Neural cell (in vitro differentiated cells): ENCODE results near the gene HNRNPA2B1. TPM values are rescaled to one million over a fixed set of nuclear protein-coding genes. Genes with fewer than 3 reads are reported as not detected.
"Not testable (repeated sequence)": the region's sequence is repeated elsewhere in the genome, so short reads cannot be mapped to it uniquely, and the experiment has no call there.

ENCODE experiments used
- H2AFZ ChIP-seq: fragments of 200-600, 300-800 bp; sonication (generic), shearing (Covaris generic); 2 replicates; pipeline ENCODE4 v1.6.0; 2014; ENCODE audit warnings: low read depth, mild to moderate bottlenecking, antibody characterized with exemption, low read length, moderate library complexity
- H3F3A ChIP-seq: fragments of 200-600 bp; shearing (Covaris generic); 2 replicates; pipeline ENCODE4 v1.6.1; 2016; ENCODE audit warnings: mild to moderate bottlenecking, moderate library complexity, mixed read lengths, antibody characterized with exemption, low read length; ENCODE audit not compliant: insufficient read depth, poor library complexity, severe bottlenecking
- H3K27ac ChIP-seq: fragments of 200-600, 300-800 bp; sonication (generic), shearing (Covaris generic); 2 replicates; pipeline ENCODE4 v1.5.1; 2014; ENCODE audit warnings: mild to moderate bottlenecking, low read length, moderate library complexity
- H3K27me3 ChIP-seq: fragments of 300-800, 200-600 bp; sonication (generic), shearing (Covaris generic); 2 replicates; pipeline ENCODE4 v1.6.0; 2014; ENCODE audit warnings: mild to moderate bottlenecking, low read depth, low read length, moderate library complexity; ENCODE audit not compliant: insufficient read depth
- H3K36me3 ChIP-seq: fragments of 300-800, 200-600 bp; sonication (generic), shearing (Covaris generic); 2 replicates; pipeline ENCODE4 v1.5.1; 2014; ENCODE audit warnings: mild to moderate bottlenecking, antibody characterized with exemption, low read length, moderate library complexity; ENCODE audit not compliant: insufficient read depth
- H3K4me2 ChIP-seq: fragments of 300-800, 200-600 bp; sonication (generic), shearing (Covaris generic); 2 replicates; pipeline ENCODE4 v1.6.0; 2014; ENCODE audit warnings: mild to moderate bottlenecking, low read length
- H3K4me3 ChIP-seq: fragments of 300-800, 200-600 bp; sonication (generic), shearing (Covaris generic); 2 replicates; pipeline ENCODE4 v1.5.1; 2014; ENCODE audit warnings: mild to moderate bottlenecking, low read length, moderate library complexity
- H3K79me2 ChIP-seq: fragments of 200-600 bp; shearing (Covaris generic); replicated peaks from 2 replicates; pipeline ENCODE4 v1.6.0; 2014; ENCODE audit warnings: mild to moderate bottlenecking, low read length, moderate library complexity; ENCODE audit not compliant: insufficient read depth
- H3K9ac ChIP-seq: fragments of 300-800, 200-600 bp; sonication (generic), shearing (Covaris generic); 2 replicates; pipeline ENCODE4 v1.6.1; 2016; ENCODE audit warnings: mild to moderate bottlenecking, low read length, mixed read lengths
- H3K9me2 ChIP-seq: fragments of 200-600 bp; shearing (Covaris generic); 2 replicates; pipeline ENCODE4 v1.6.1; 2016; ENCODE audit warnings: mild to moderate bottlenecking, low read length, mixed read lengths; ENCODE audit not compliant: insufficient read depth
- H3K9me3 ChIP-seq: fragments of 200-600, 300-800 bp; sonication (generic), shearing (Covaris generic); 2 replicates; pipeline ENCODE4 v1.6.1; 2016; ENCODE audit warnings: mild to moderate bottlenecking, mixed run types, low read length, moderate library complexity, mixed read lengths
- H4K20me1 ChIP-seq: fragments of 200-600 bp; shearing (Covaris generic); 2 replicates; pipeline ENCODE4 v1.6.1; 2016; ENCODE audit warnings: mild to moderate bottlenecking, mixed run types; ENCODE audit not compliant: insufficient read depth
- CTCF ChIP-seq: fragments of 450-650 bp; IDR thresholded peaks from 2 replicates; pipeline ENCODE4 v1.5.1; 2014; ENCODE audit warnings: antibody characterized with exemption, mild to moderate bottlenecking, moderate library complexity; ENCODE audit not compliant: poor library complexity, severe bottlenecking
- EP300 ChIP-seq: fragments of 450-650 bp; conservative IDR thresholded peaks from 2 replicates; pipeline ENCODE4 v1.6.1; 2014; ENCODE audit warnings: antibody characterized with exemption, mild to moderate bottlenecking, moderate library complexity; ENCODE audit not compliant: poor library complexity, severe bottlenecking
- EZH2 ChIP-seq: fragments of 200-600, 300-800 bp; shearing (Covaris generic), sonication (generic); IDR thresholded peaks from 2 replicates; pipeline ENCODE4 v1.6.1; 2014; ENCODE audit warnings: antibody characterized with exemption, low read length, borderline replicate concordance, mild to moderate bottlenecking; ENCODE audit not compliant: insufficient read depth, poor library complexity, severe bottlenecking
- MXI1 ChIP-seq: fragments of 450-650 bp; conservative IDR thresholded peaks from 2 replicates; pipeline ENCODE4 v1.6.1; 2014; ENCODE audit warnings: antibody characterized with exemption, mild to moderate bottlenecking; ENCODE audit not compliant: poor library complexity, severe bottlenecking
- POLR2AphosphoS5 ChIP-seq: IDR thresholded peaks from 2 replicates; pipeline ENCODE4 v1.6.1; 2012
- RAD21 ChIP-seq: fragments of 450-650 bp; conservative IDR thresholded peaks from 2 replicates; pipeline ENCODE4 v1.6.1; 2014; ENCODE audit warnings: antibody characterized with exemption, mild to moderate bottlenecking, moderate library complexity
- REST ChIP-seq: IDR thresholded peaks from 2 replicates; pipeline ENCODE4 v1.6.1; 2012; ENCODE audit warnings: borderline replicate concordance
- SMC3 ChIP-seq: fragments of 450-650 bp; conservative IDR thresholded peaks from 2 replicates; pipeline ENCODE4 v1.6.1; 2014; ENCODE audit warnings: antibody characterized with exemption, mild to moderate bottlenecking, moderate library complexity; ENCODE audit not compliant: poor library complexity
- TAF1 ChIP-seq: IDR thresholded peaks from 2 replicates; pipeline ENCODE4 v1.6.1; 2012; ENCODE audit warnings: low read depth
- polyA plus RNA-seq: library from polyadenylated mRNA; depleted of rRNA; stranded (reverse); fragments of >200 nt; gene quantifications from 2 replicates; pipeline ENCODE4 v1.2.3, GENCODE V29; 2014

Gene HNRNPA2B1
- polyA plus RNA-seq, 1 donor from 2014 or later, result 419 TPM

GRCh38 chr7:26175903-26176302, 24.6 kb downstream of the HNRNPA2B1 start:
- H3K4me2 ChIP-seq, H3K9me2 ChIP-seq, H3F3A ChIP-seq, H2AFZ ChIP-seq, H3K36me3 ChIP-seq, H3K27me3 ChIP-seq, H3K79me2 ChIP-seq, H4K20me1 ChIP-seq, H3K4me3 ChIP-seq, H3K9ac ChIP-seq, H3K27ac ChIP-seq, H3K9me3 ChIP-seq: not testable (repeated sequence)

- Histone ChIP-seq H3K4me2 (no peak overlapping the region), H4K20me1 (no peaks in the 10 kb centered on the region), H3K9ac (no peak overlapping the region), H3F3A (no peaks in the 10 kb centered on the region), H3K36me3 (no peaks in the 10 kb centered on the region), H3K9me3 (no peaks in the 10 kb centered on the region), H3K27ac (no peak overlapping the region), H3K79me2 (no peaks in the 10 kb centered on the region), H3K4me3 (no peak overlapping the region), H3K9me2 (no peaks in the 10 kb centered on the region), H2AFZ (no peak overlapping the region), H3K27me3 (no peaks in the 10 kb centered on the region)
- TF ChIP-seq CTCF, result no peak
- TF ChIP-seq EZH2, result no peak
- no peak for TF ChIP-seq TAF1
These were observed 28.5 kb downstream of the HNRNPA2B1 start for GRCh38 chr7:26172048-26172447.

- no peaks in the 10 kb centered on the region for H3K79me2 ChIP-seq
- no peaks in the 10 kb centered on the region for H4K20me1 ChIP-seq
- no peak overlapping the region for H3K9ac ChIP-seq
- no peaks in the 10 kb centered on the region for H3K9me3 ChIP-seq
- no peaks in the 10 kb centered on the region for H3K36me3 ChIP-seq
- no peak overlapping the region for H3K4me2 ChIP-seq
- H3K27me3 ChIP-seq, result no peaks in the 10 kb centered on the region
- no peaks in the 10 kb centered on the region for H3K9me2 ChIP-seq
- TF ChIP-seq TAF1 (no peak), SMC3 (no peak), EP300 (no peak), RAD21 (no peak), POLR2AphosphoS5 (no peak), EZH2 (no peak), CTCF (no peak), REST (no peak), MXI1 (no peak)
- no peak overlapping the region for H3K27ac ChIP-seq
- H3F3A ChIP-seq, result no peaks in the 10 kb centered on the region
- no peak overlapping the region for H2AFZ ChIP-seq
- no peak overlapping the region for H3K4me3 ChIP-seq
These were observed 28.9 kb downstream of the HNRNPA2B1 start for GRCh38 chr7:26171601-26172000.
